Measurements from ENCODE around the gene CTNNA2.

Gene CTNNA2

DNA sequence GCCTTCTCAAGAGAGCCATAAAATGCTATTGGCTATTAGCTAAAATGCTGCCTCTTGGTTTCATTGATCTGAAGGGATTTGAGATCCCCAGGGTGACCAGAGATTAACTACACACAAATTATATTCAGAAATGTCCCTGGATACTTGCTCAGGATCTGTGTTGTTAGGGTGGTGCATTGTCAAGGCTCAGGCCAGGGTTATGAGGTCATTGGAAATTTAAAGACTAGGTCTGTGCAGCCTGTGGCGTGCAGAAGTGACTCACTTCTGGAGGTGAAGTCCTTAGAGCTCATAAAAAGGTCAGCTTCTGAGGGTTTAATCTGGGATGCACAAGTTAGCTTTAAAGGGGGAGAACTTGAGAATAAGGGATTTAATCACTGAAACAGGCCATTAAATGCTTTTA is 768.2 kb downstream of the CTNNA2 start:
- H3K4me3 ChIP-seq (ENCODE audit: low read depth, low read length): no peak overlapping the region
- H3K4me1 ChIP-seq (ENCODE audit: control insufficient read depth, insufficient read depth, low read length, unreplicated experiment): no peaks in the 10 kb centered on the region
- no peak overlapping the region for H3K27ac ChIP-seq (ENCODE audit: low read depth, low read length)
- H3K27me3 ChIP-seq (ENCODE audit: insufficient read depth, low read length): no peaks in the 10 kb centered on the region
- no peaks in the 10 kb centered on the region for H3K36me3 ChIP-seq (ENCODE audit: insufficient read depth, low read length)
- no peak overlapping the region for H2AFZ ChIP-seq (ENCODE audit: low read length, unreplicated experiment)
- no peaks in the 10 kb centered on the region for H3K79me2 ChIP-seq (ENCODE audit: control insufficient read depth, insufficient read depth, low read length, unreplicated experiment)

DNA sequence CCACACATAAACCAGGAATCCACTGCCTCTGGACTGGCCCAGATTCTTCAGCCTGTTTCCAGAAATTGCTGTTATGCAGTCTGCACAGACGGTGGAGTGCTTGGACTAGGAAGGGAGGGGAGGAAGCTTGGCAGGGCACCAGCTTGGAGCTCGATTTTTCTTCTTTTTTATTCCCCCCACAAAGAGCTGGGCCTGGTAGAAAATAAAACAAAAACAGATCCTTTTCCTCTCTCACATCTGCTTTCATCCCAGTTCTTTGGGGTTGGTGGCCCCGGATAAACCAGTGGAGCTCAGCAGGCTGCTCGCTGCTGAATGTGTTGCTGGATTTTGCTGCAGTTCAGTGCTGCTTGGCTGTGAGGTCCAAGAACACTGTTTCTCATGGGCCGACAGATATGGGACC is 775.7 kb downstream of the CTNNA2 start:
- Histone ChIP-seq H3K27ac (ENCODE audit: low read depth, low read length) (no peak overlapping the region), H3K79me2 (ENCODE audit: control insufficient read depth, insufficient read depth, low read length, unreplicated experiment) (no peaks in the 10 kb centered on the region), H3K27me3 (ENCODE audit: insufficient read depth, low read length) (no peaks in the 10 kb centered on the region), H3K4me3 (ENCODE audit: low read depth, low read length) (no peak overlapping the region), H3K4me1 (ENCODE audit: control insufficient read depth, insufficient read depth, low read length, unreplicated experiment) (no peaks in the 10 kb centered on the region), H3K36me3 (ENCODE audit: insufficient read depth, low read length) (no peaks in the 10 kb centered on the region), H2AFZ (ENCODE audit: low read length, unreplicated experiment) (no peak overlapping the region)

DNA sequence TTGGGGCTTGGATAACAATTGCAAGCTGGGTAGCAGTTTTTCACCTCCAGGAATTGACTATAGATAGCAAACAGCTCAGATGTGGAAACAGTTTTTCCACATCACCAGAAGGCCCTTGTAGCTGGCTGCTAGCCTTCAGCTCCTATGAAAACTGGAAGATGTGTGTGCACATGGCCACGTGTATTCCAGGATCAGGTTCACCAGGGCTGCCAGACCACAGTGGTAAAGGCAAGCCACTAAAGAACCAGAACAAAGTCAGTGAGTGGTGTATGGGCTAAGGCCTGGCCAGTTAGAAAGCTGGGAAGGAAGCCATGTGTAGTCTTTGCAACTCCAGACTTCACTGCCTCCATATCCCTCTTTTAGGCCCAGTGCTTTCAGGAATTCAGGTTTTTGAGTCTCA is 778.8 kb downstream of the CTNNA2 start:
- Histone ChIP-seq H3K36me3 (ENCODE audit: insufficient read depth, low read length) (no peaks in the 10 kb centered on the region), H3K4me1 (ENCODE audit: control insufficient read depth, insufficient read depth, low read length, unreplicated experiment) (no peaks in the 10 kb centered on the region), H3K27me3 (ENCODE audit: insufficient read depth, low read length) (no peaks in the 10 kb centered on the region), H3K27ac (ENCODE audit: low read depth, low read length) (no peak overlapping the region), H3K4me3 (ENCODE audit: low read depth, low read length) (no peak overlapping the region), H3K79me2 (ENCODE audit: control insufficient read depth, insufficient read depth, low read length, unreplicated experiment) (no peaks in the 10 kb centered on the region), H2AFZ (ENCODE audit: low read length, unreplicated experiment) (no peak overlapping the region)

DNA sequence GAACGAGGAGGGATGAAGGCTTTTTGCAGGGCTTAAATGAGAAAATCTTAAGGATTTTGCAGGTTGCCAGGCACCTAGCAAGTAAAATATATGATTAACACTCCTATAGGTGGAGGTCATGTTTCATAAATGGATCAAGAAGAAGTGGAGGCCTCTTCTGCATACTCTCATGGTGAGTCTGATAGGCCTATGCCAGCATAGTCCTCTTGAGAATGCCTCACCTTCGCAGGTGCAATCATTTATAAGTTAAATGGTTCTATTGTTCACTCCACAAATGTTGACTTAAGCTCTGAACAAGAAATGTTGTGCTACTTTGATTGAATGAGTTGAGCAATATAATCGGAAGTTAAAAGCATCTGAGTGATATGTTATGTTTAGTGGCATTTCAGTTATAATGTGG is 779.6 kb downstream of the CTNNA2 start:
- H3K79me2 ChIP-seq (ENCODE audit: control insufficient read depth, insufficient read depth, low read length, unreplicated experiment): no peaks in the 10 kb centered on the region
- H3K27ac ChIP-seq (ENCODE audit: low read depth, low read length): no peak overlapping the region
- no peaks in the 10 kb centered on the region for H3K36me3 ChIP-seq (ENCODE audit: insufficient read depth, low read length)
- no peaks in the 10 kb centered on the region for H3K4me1 ChIP-seq (ENCODE audit: control insufficient read depth, insufficient read depth, low read length, unreplicated experiment)
- H3K27me3 ChIP-seq (ENCODE audit: insufficient read depth, low read length): no peaks in the 10 kb centered on the region
- no peak overlapping the region for H3K4me3 ChIP-seq (ENCODE audit: low read depth, low read length)
- no peak overlapping the region for H2AFZ ChIP-seq (ENCODE audit: low read length, unreplicated experiment)

DNA sequence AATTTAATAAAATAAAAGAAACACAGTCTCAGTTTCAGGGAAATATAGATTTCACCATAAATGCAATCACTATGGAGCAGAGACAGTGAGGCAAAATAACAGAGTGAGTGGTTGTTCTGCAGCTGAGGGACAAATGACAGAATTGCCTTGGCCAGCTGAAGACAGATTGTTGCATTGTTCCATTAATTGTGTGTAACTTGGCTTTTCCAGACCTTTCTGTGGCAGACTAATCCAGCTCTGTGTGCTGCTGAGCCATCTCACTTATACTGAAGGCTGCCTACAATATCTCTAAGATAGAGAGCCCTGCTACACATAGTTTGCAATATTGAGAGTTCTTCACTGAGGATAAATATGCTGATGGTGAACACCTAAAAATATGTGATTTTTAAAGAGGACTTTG is 780.2 kb downstream of the CTNNA2 start:
- no peaks in the 10 kb centered on the region for H3K79me2 ChIP-seq (ENCODE audit: control insufficient read depth, insufficient read depth, low read length, unreplicated experiment)
- no peak overlapping the region for H3K27ac ChIP-seq (ENCODE audit: low read depth, low read length)
- H3K4me1 ChIP-seq (ENCODE audit: control insufficient read depth, insufficient read depth, low read length, unreplicated experiment): no peaks in the 10 kb centered on the region
- H2AFZ ChIP-seq (ENCODE audit: low read length, unreplicated experiment): no peak overlapping the region
- no peak overlapping the region for H3K4me3 ChIP-seq (ENCODE audit: low read depth, low read length)
- no peaks in the 10 kb centered on the region for H3K27me3 ChIP-seq (ENCODE audit: insufficient read depth, low read length)
- H3K36me3 ChIP-seq (ENCODE audit: insufficient read depth, low read length): no peaks in the 10 kb centered on the region

DNA sequence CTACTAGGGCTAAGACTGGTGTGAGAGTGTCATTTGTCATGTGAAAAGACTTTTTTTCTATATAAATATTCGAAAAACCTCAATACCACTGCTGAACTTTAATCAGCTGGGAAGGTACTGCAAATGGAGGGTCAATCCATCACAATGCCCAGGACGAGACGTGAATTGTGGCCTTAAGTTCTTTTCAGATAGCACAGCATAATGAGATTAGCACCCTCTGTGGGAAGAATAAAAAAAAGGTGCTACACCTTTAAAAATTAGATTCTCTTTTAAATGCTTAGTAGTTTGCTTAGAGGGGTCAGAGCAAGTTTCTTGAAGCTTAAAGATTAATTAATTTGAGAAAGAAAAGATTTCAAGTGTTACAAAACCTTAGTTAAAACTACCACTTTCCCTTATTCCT is 786.1 kb downstream of the CTNNA2 start:
- H3K4me3 ChIP-seq (ENCODE audit: low read depth, low read length): no peak overlapping the region
- H3K27ac ChIP-seq (ENCODE audit: low read depth, low read length): no peak overlapping the region
- peaks cover 37% of the 10 kb centered on the region for H3K27me3 ChIP-seq (ENCODE audit: insufficient read depth, low read length)
- H2AFZ ChIP-seq (ENCODE audit: low read length, unreplicated experiment): no peak overlapping the region
- no peaks in the 10 kb centered on the region for H3K79me2 ChIP-seq (ENCODE audit: control insufficient read depth, insufficient read depth, low read length, unreplicated experiment)
- H3K36me3 ChIP-seq (ENCODE audit: insufficient read depth, low read length): no peaks in the 10 kb centered on the region
- no peaks in the 10 kb centered on the region for H3K4me1 ChIP-seq (ENCODE audit: control insufficient read depth, insufficient read depth, low read length, unreplicated experiment)

DNA sequence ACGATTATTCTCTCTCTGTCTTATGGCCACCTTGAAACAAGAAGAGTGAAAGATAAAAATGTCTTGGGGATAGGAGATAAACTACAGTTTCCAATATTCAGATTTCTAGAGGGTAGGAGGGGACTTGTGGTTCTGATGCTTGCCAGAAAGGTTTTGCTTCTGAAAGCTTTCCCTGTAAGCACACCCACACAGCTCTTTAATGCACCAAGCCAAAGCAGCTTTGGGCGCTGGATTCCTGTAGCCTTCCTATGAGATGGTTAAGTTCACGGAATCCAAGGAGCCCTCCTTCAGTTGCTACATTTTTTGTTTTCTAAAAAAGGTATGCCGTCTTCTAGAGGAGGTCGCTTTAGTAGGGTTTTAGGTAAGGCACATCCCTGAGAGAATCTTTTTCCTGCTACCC is 786.8 kb downstream of the CTNNA2 start:
- H3K27ac ChIP-seq (ENCODE audit: low read depth, low read length): no peak overlapping the region
- no peaks in the 10 kb centered on the region for H3K4me1 ChIP-seq (ENCODE audit: control insufficient read depth, insufficient read depth, low read length, unreplicated experiment)
- no peaks in the 10 kb centered on the region for H3K79me2 ChIP-seq (ENCODE audit: control insufficient read depth, insufficient read depth, low read length, unreplicated experiment)
- no peak overlapping the region for H2AFZ ChIP-seq (ENCODE audit: low read length, unreplicated experiment)
- H3K36me3 ChIP-seq (ENCODE audit: insufficient read depth, low read length): no peaks in the 10 kb centered on the region
- no peak overlapping the region for H3K4me3 ChIP-seq (ENCODE audit: low read depth, low read length)
- H3K27me3 ChIP-seq (ENCODE audit: insufficient read depth, low read length): peaks cover 42% of the 10 kb centered on the region

DNA sequence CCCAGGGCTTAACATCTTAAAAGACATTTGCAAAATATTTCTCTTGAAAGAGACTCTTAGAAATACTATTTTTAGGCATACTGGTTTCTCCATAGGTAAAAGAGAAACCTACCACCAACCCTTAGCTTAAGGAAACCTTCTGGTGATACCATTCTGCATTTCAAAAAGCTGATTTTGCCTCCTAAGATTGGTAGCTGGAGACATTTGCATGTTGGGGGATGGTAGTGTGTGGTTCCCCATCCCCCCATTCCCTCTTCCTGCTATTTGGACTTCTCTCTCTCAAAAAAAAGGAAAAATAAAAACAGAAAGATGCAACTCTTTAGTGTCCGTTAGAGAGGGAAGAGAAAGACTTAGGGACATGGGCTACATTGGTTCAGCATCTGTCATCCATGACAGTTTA is 787.5 kb downstream of the CTNNA2 start:
- H3K4me3 ChIP-seq (ENCODE audit: low read depth, low read length): no peak overlapping the region
- H3K4me1 ChIP-seq (ENCODE audit: control insufficient read depth, insufficient read depth, low read length, unreplicated experiment): no peaks in the 10 kb centered on the region

DNA sequence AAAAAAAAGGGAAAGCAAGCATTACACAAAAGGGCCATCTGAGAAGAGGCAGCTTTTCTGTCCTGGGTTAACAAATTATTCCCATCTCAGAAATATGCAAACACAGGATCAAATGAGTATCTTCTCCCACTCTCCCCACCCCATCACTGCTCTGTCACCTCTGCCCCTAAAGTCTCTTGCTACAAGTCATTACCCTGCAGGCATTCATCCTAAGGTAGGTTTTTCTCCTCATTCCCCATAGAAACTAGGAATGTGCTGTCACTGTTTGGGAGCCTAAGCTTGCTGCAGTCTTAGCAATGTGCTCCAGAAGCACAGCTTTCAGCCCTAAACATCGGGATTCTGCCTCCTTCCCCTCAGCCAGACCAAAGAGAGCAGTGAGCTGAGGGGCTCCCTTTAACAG is 788.1 kb downstream of the CTNNA2 start:
- H2AFZ ChIP-seq (ENCODE audit: low read length, unreplicated experiment): no peak overlapping the region
- H3K4me3 ChIP-seq (ENCODE audit: low read depth, low read length): no peak overlapping the region
- H3K4me1 ChIP-seq (ENCODE audit: control insufficient read depth, insufficient read depth, low read length, unreplicated experiment): no peaks in the 10 kb centered on the region

More for the DNA sequence above, 787.5 kb downstream of the CTNNA2 start:
- H2AFZ ChIP-seq (ENCODE audit: low read length, unreplicated experiment): no peak overlapping the region
- H3K27me3 ChIP-seq (ENCODE audit: insufficient read depth, low read length): peaks cover 49% of the 10 kb centered on the region
- no peak overlapping the region for H3K27ac ChIP-seq (ENCODE audit: low read depth, low read length)
- H3K36me3 ChIP-seq (ENCODE audit: insufficient read depth, low read length): no peaks in the 10 kb centered on the region
- no peaks in the 10 kb centered on the region for H3K79me2 ChIP-seq (ENCODE audit: control insufficient read depth, insufficient read depth, low read length, unreplicated experiment)

DNA sequence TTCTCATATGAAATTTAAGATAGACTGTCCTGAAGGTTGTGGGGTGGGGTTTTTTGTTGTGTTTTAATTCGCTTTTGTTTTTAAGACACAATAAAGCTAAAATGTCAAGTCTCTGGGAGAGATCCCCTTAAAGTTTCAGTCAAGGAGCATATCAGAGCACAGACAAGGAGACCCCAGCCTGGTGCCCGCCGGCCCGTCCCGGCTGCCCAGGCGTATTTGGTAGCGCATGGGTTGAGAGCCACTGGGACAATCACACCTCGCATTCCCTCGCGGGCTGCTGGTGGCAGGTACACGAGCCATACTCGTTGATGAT is 789.1 kb downstream of the CTNNA2 start:
- no peak overlapping the region for H3K4me3 ChIP-seq (ENCODE audit: low read depth, low read length)
- H3K27me3 ChIP-seq (ENCODE audit: insufficient read depth, low read length): peaks cover 57% of the 10 kb centered on the region
- H3K4me1 ChIP-seq (ENCODE audit: control insufficient read depth, insufficient read depth, low read length, unreplicated experiment): no peaks in the 10 kb centered on the region

More for the DNA sequence above, 788.1 kb downstream of the CTNNA2 start:
- Histone ChIP-seq H3K79me2 (ENCODE audit: control insufficient read depth, insufficient read depth, low read length, unreplicated experiment) (no peaks in the 10 kb centered on the region), H3K36me3 (ENCODE audit: insufficient read depth, low read length) (no peaks in the 10 kb centered on the region), H3K27me3 (ENCODE audit: insufficient read depth, low read length) (peaks cover 55% of the 10 kb centered on the region), H3K27ac (ENCODE audit: low read depth, low read length) (no peak overlapping the region)

DNA sequence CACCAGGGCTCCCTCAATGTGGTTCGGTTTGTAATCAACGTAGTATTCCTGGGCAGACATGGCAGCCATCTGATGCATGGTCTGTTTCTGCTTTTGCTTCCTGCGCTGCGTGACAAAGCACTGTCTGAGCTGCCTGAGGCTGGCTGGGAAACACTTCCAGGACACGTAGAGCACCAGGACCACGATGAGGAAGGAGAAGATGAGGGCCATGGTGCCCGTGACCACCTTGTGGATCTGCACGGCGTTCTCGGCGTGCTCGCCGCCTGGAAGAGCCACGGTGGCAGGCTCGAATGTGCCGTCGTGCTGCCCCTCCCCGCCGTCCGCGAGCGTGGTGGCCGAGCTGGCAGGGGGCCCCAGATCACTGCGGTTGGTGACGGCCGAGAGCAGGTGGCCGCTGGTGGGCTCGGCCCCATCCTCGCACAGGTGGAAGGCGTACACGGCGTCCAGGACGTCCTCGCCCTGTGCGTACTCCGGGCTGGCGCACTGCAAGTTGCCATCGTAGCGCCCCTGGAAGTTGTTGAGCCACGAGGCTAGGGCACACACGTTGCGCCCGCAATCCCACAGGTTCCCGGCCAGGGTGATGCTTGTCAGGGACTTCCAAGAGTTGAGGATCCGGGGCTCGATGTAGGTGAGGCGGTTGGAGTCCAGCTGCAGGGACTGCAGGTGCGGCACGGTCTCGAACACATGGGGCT is 789.6 kb downstream of the CTNNA2 start:
- no peak overlapping the region for H3K27ac ChIP-seq (ENCODE audit: low read depth, low read length)
- no peaks in the 10 kb centered on the region for H3K4me1 ChIP-seq (ENCODE audit: control insufficient read depth, insufficient read depth, low read length, unreplicated experiment)
- no peak overlapping the region for H2AFZ ChIP-seq (ENCODE audit: low read length, unreplicated experiment)
- no peaks in the 10 kb centered on the region for H3K79me2 ChIP-seq (ENCODE audit: control insufficient read depth, insufficient read depth, low read length, unreplicated experiment)
- H3K27me3 ChIP-seq (ENCODE audit: insufficient read depth, low read length): peaks cover 57% of the 10 kb centered on the region
- H3K36me3 ChIP-seq (ENCODE audit: insufficient read depth, low read length): no peaks in the 10 kb centered on the region
- H3K4me3 ChIP-seq (ENCODE audit: low read depth, low read length): no peak overlapping the region

More for the DNA sequence above, 789.1 kb downstream of the CTNNA2 start:
- no peaks in the 10 kb centered on the region for H3K79me2 ChIP-seq (ENCODE audit: control insufficient read depth, insufficient read depth, low read length, unreplicated experiment)
- no peaks in the 10 kb centered on the region for H3K36me3 ChIP-seq (ENCODE audit: insufficient read depth, low read length)
- no peak overlapping the region for H3K27ac ChIP-seq (ENCODE audit: low read depth, low read length)
- no peak overlapping the region for H2AFZ ChIP-seq (ENCODE audit: low read length, unreplicated experiment)

All from ACC112 (cell line).